T-cell (primary cell): ENCODE measurements around the gene EFCAB9. TPM values are rescaled to one million over a fixed set of nuclear protein-coding genes. Genes with fewer than 3 reads are reported as not detected.

Experiments
- ATAC-seq, 4 experiments: fragments of 200-7000 bp in 3 of 4; fragments of 150-1000 bp in 1 of 4; cut with Tn5 transposase; replicated peaks in 1 of 4; 1 replicate in 3 of 4; 2 replicates in 1 of 4; pipeline ENCODE4 v1.10.0; 2021; ENCODE audit warnings: moderate library complexity in 3 of 4, mild to moderate bottlenecking in 2 of 4, moderate number of reproducible peaks in 1 of 4
- CTCF ChIA-PET, 2 donors: fragments of 300-600 bp; sonication (Branson Sonifier 250); formaldehyde crosslinking; loops; one replicate each; lab custom pipeline; 2022; ENCODE audit warnings: antibody characterized with exemption in 2 of 2; lab: Charles Lee
- POLR2A ChIA-PET, 2 donors: fragments of 300-600 bp; sonication (Branson Sonifier 250); formaldehyde crosslinking; loops; one replicate each; lab custom pipeline; 2022; ENCODE audit warnings: antibody characterized with exemption in 2 of 2; lab: Charles Lee
- DNase-seq, 35 experiments: peaks; one replicate each; pipeline versions ENCODE4 v3.0.0 to v3.0.0-alpha.2; 2013 to 2023
- H3K27ac ChIP-seq: one replicate; pipeline ENCODE4 v1.5.1; 2013; ENCODE audit warnings: low read length
- H3K27me3 ChIP-seq, 2 experiments: replicated peaks in 1 of 2; 1 replicate in 1 of 2; 2 replicates in 1 of 2; pipeline versions ENCODE4 v1.6.1 to v1.7.0; 2013; ENCODE audit warnings: low read length in 1 of 2, mixed read lengths in 1 of 2; ENCODE audit not compliant: control insufficient read depth in 2 of 2, insufficient read depth in 2 of 2; ENCODE audit errors: extremely low read depth in 1 of 2
- H3K36me3 ChIP-seq, 2 donors: 1 replicate in 1 of 2; 2 replicates in 1 of 2; pipeline versions ENCODE4 v1.6.1 to v1.7.0; 2013; ENCODE audit warnings: low read length in 1 of 2; ENCODE audit not compliant: control insufficient read depth in 2 of 2, insufficient read depth in 1 of 2; ENCODE audit errors: extremely low read depth in 1 of 2
- H3K4me1 ChIP-seq, 2 experiments: 1 replicate in 1 of 2; 2 replicates in 1 of 2; pipeline versions ENCODE4 v1.6.1 to v1.7.0; 2013; ENCODE audit warnings: low read length in 2 of 2, mixed read lengths in 1 of 2; ENCODE audit not compliant: insufficient read depth in 2 of 2, control insufficient read depth in 1 of 2; ENCODE audit errors: extremely low read depth in 1 of 2
- H3K4me3 ChIP-seq, 2 donors: 1 replicate in 1 of 2; 2 replicates in 1 of 2; pipeline versions ENCODE4 v1.5.1 to v1.7.0; 2013; ENCODE audit warnings: mild to moderate bottlenecking in 2 of 2, low read length in 1 of 2, moderate library complexity in 1 of 2; ENCODE audit not compliant: control insufficient read depth in 1 of 2; ENCODE audit errors: extremely low read depth in 1 of 2
- H3K9me3 ChIP-seq: 2 replicates; pipeline ENCODE4 v1.7.0; 2013
- H3K27ac Mint-ChIP-seq, 2 donors: one replicate each; pipeline ENCODE4 v1.8.0; 2020 to 2021; ENCODE audit warnings: mild to moderate bottlenecking in 2 of 2, mixed read lengths in 2 of 2
- H3K27me3 Mint-ChIP-seq, 2 donors: one replicate each; pipeline ENCODE4 v1.8.0; 2021 to 2022; ENCODE audit warnings: mixed read lengths in 2 of 2
- H3K36me3 Mint-ChIP-seq: one replicate; pipeline ENCODE4 v1.8.0; 2021; ENCODE audit warnings: mixed read lengths
- H3K4me1 Mint-ChIP-seq, 3 donors: one replicate each; pipeline ENCODE4 v1.8.0; 2020 to 2022; ENCODE audit warnings: mixed read lengths in 3 of 3, mild to moderate bottlenecking in 1 of 3
- H3K4me3 Mint-ChIP-seq, 3 donors: one replicate each; pipeline ENCODE4 v1.8.0; 2020 to 2022; ENCODE audit warnings: mild to moderate bottlenecking in 3 of 3, mixed read lengths in 3 of 3, moderate library complexity in 3 of 3
- H3K9me3 Mint-ChIP-seq, 3 donors: one replicate each; pipeline ENCODE4 v1.8.0; 2020 to 2022; ENCODE audit warnings: mixed read lengths in 3 of 3
- WGBS: methylation state at CpG from one replicate; pipeline ENCODE4 v1.1.5; 2013; ENCODE audit warnings: missing lambda C conversion rate; ENCODE audit not compliant: insufficient coverage; 5-methylcytosine and 5-hydroxymethylcytosine counted together
- total RNA-seq, 35 experiments: library from RNA in 6 of 35; stranded (reverse) in 6 of 35; fragments of 120-200 nt in 1 of 35; gene quantifications; one replicate each; pipeline versions ENCODE4 v1.2.1 to v1.2.4 and lab custom pipeline; 2013 to 2026

EFCAB9 gene
- total RNA-seq, 5 donors from 2014 or later (not counting 1 experiment from before 2014, with no cell fraction given) = not detected

- no peak overlapping the region for H3K27ac ChIP-seq
Observed at GRCh38 chr5:172224996-172225395, 31.0 kb downstream of the EFCAB9 start.

DNA sequence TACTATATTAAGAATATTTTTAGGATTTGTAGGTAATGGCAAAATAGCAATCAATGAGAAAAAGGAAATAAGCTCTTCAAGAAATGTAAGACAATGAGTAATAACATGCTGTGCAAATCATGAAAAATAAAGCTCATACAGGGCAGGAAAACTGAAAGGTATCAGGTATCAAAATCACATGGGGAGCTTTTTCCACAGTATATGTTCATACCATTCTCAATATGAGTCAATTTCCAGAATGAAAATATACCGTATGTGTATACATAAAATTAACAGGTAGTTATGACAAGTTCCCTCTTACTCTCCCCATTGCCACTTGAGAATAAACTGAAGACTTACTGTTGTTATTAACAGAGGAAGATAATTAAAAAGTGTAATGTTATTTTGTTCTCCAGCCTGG is 35.9 kb downstream of the EFCAB9 start:
- Mint-ChIP-seq H3K27me3 (no peaks in the 10 kb centered on the region), H3K4me3 (no peak overlapping the region), H3K4me1 (peaks cover 2 to 5% (median 5%) of the 10 kb centered on the region in 3 donors), H3K9me3 (no peaks in the 10 kb centered on the region), H3K36me3 (peaks cover 49% of the 10 kb centered on the region), H3K27ac (no peak overlapping the region)
- WGBS = no CpG with 5 or more reads among the region's 1 CpG
- Histone ChIP-seq H3K27me3 (no peaks in the 10 kb centered on the region), H3K9me3 (no peaks in the 10 kb centered on the region), H3K4me1 (no peaks in the 10 kb centered on the region), H3K4me3 (no peak overlapping the region), H3K36me3 (peaks cover 0 to 11% of the 10 kb centered on the region in 2 donors), H3K27ac (no peak overlapping the region)
- ATAC-seq = no peak
- DNase-seq = no peak
- CTCF ChIA-PET = interaction anchor here in 1 of 2 donors (0.9 kb wide), 1 partner anchor 170 kb away, joined by 4 read pairs; no protein-coding TSS in a partner anchor
- POLR2A ChIA-PET = interaction anchor here in 1 of 2 donors (0.5 kb wide), 1 partner anchor 70 kb away, joined by 6 read pairs; no protein-coding TSS in a partner anchor

More at GRCh38 chr5:172224996-172225395, 31.0 kb downstream of the EFCAB9 start:
- Mint-ChIP-seq H3K4me3 (no peak overlapping the region), H3K27me3 (no peaks in the 10 kb centered on the region), H3K9me3 (no peaks in the 10 kb centered on the region), H3K4me1 (peaks cover 15 to 22% (median 20%) of the 10 kb centered on the region in 3 donors), H3K27ac (peak overlapping the region; percentile 14 to 17), H3K36me3 (peaks cover 45% of the 10 kb centered on the region)
- ChIA-PET CTCF (interaction anchor here (0.6 kb wide), 2 partner anchors 8 to 788 kb away, joined by 4 to 5 read pairs; no protein-coding TSS in a partner anchor), POLR2A (no interaction called here)
- ATAC-seq (no peak), DNase-seq (no peak)
- no peak overlapping the region for H3K4me3 ChIP-seq
- H3K9me3 ChIP-seq = no peaks in the 10 kb centered on the region
- no peaks in the 10 kb centered on the region for H3K4me1 ChIP-seq
- WGBS = no CpG with 5 or more reads among the region's 1 CpG
- peaks cover 0 to 5% of the 10 kb centered on the region in 2 donors for H3K36me3 ChIP-seq
- no peaks in the 10 kb centered on the region for H3K27me3 ChIP-seq

- H3K27me3 ChIP-seq = no peaks in the 10 kb centered on the region
- DNase-seq (no peak), ATAC-seq (no peak)
- no peaks in the 10 kb centered on the region for H3K9me3 ChIP-seq
- WGBS = 100% methylated on average over 1 of the region's 4 CpGs
- H3K27ac Mint-ChIP-seq = no peak overlapping the region
- H3K4me3 ChIP-seq = no peak overlapping the region
- H3K9me3 Mint-ChIP-seq = no peaks in the 10 kb centered on the region
- H3K4me1 ChIP-seq = peaks cover 0 to 17% of the 10 kb centered on the region in 2 experiments
- peaks cover 0 to 7% of the 10 kb centered on the region in 2 donors for H3K36me3 ChIP-seq
- H3K36me3 Mint-ChIP-seq = peaks cover 39% of the 10 kb centered on the region
- H3K4me3 Mint-ChIP-seq = no peak overlapping the region
- H3K27ac ChIP-seq = no peak overlapping the region
- POLR2A ChIA-PET = no interaction called here
- H3K4me1 Mint-ChIP-seq = peaks cover 28 to 36% (median 36%) of the 10 kb centered on the region in 3 donors
- H3K27me3 Mint-ChIP-seq = no peaks in the 10 kb centered on the region
- CTCF ChIA-PET = no interaction called here
Observed at GRCh38 chr5:172234031-172234430, 40.1 kb downstream of the EFCAB9 start.

- H3K4me3 Mint-ChIP-seq = no peak overlapping the region
- H3K27ac Mint-ChIP-seq = no peak overlapping the region
- ATAC-seq (no peak), DNase-seq (no peak)
- WGBS = 0% methylated on average over 2 of the region's 4 CpGs
- peaks cover 0 to 7% of the 10 kb centered on the region in 2 donors for H3K36me3 ChIP-seq
- H3K9me3 Mint-ChIP-seq = no peaks in the 10 kb centered on the region
- ChIA-PET CTCF (no interaction called here), POLR2A (no interaction called here)
- H3K36me3 Mint-ChIP-seq = peaks cover 37% of the 10 kb centered on the region
- no peaks in the 10 kb centered on the region for H3K9me3 ChIP-seq
- no peak overlapping the region for H3K4me3 ChIP-seq
- H3K4me1 ChIP-seq = peaks cover 0 to 17% of the 10 kb centered on the region in 2 experiments
- no peaks in the 10 kb centered on the region for H3K27me3 Mint-ChIP-seq
- no peaks in the 10 kb centered on the region for H3K27me3 ChIP-seq
- H3K27ac ChIP-seq = no peak overlapping the region
- peaks cover 28 to 44% (median 42%) of the 10 kb centered on the region in 3 donors for H3K4me1 Mint-ChIP-seq
Observed at GRCh38 chr5:172235132-172235780, 41.3 kb downstream of the EFCAB9 start.

- no peak overlapping the region for H3K4me3 Mint-ChIP-seq
- POLR2A ChIA-PET = interaction anchor here in 1 of 2 donors (0.5 kb wide), 1 partner anchor 425 kb away, joined by 3 read pairs; no protein-coding TSS in a partner anchor
- H3K4me1 ChIP-seq = peaks cover 0 to 17% of the 10 kb centered on the region in 2 experiments
Observed at GRCh38 chr5:172235827-172236736, 42.1 kb downstream of the EFCAB9 start.

GRCh38 chr5:172238334-172238733 is 44.4 kb downstream of the EFCAB9 start:
- H3K27me3 Mint-ChIP-seq = no peaks in the 10 kb centered on the region
- Histone ChIP-seq H3K27ac (no peak overlapping the region), H3K4me1 (peaks cover 0 to 17% of the 10 kb centered on the region in 2 experiments), H3K9me3 (no peaks in the 10 kb centered on the region), H3K4me3 (no peak overlapping the region), H3K36me3 (peaks cover 0 to 5% of the 10 kb centered on the region in 2 donors), H3K27me3 (no peaks in the 10 kb centered on the region)
- no peaks in the 10 kb centered on the region for H3K9me3 Mint-ChIP-seq
- ATAC-seq (no peak), DNase-seq (no peak)
- peak overlapping the region in 1 of 2 donors; percentile 15 for H3K27ac Mint-ChIP-seq
- peak overlapping the region in 1 of 3 donors; percentile 17 for H3K4me3 Mint-ChIP-seq
- WGBS = 8% methylated on average over 1 of the region's 1 CpG
- H3K4me1 Mint-ChIP-seq = peaks cover 28 to 44% (median 44%) of the 10 kb centered on the region in 3 donors
- peaks cover 20% of the 10 kb centered on the region for H3K36me3 Mint-ChIP-seq
- ChIA-PET POLR2A (no interaction called here), CTCF (no interaction called here)

More at GRCh38 chr5:172235827-172236736, 42.1 kb downstream of the EFCAB9 start:
- no peak for ATAC-seq
- no peak for DNase-seq
- Histone ChIP-seq H3K4me3 (no peak overlapping the region), H3K9me3 (no peaks in the 10 kb centered on the region), H3K27ac (no peak overlapping the region), H3K27me3 (no peaks in the 10 kb centered on the region), H3K36me3 (peaks cover 0 to 7% of the 10 kb centered on the region in 2 donors)
- Mint-ChIP-seq H3K27me3 (no peaks in the 10 kb centered on the region), H3K36me3 (peaks cover 31% of the 10 kb centered on the region), H3K4me1 (peaks cover 28 to 44% (median 42%) of the 10 kb centered on the region in 3 donors), H3K9me3 (no peaks in the 10 kb centered on the region), H3K27ac (peak overlapping the region in 1 of 2 donors; percentile 40)
- CTCF ChIA-PET = interaction anchor here in 1 of 2 donors (0.5 kb wide), 1 partner anchor 836 kb away, joined by 3 read pairs; no protein-coding TSS in a partner anchor
- no CpG with 5 or more reads among the region's 3 CpGs for WGBS
